NCI-H2081 treated with DMSO at 0.1 percent for 48 hours (cell line): Measurements from ENCODE around the gene TMEM106C.

ENCODE experiments used
- DNase-seq: peaks from one replicate; lab custom pipeline; 2025; lab: John Stamatoyannopoulos, UW

TMEM106C gene

DNA sequence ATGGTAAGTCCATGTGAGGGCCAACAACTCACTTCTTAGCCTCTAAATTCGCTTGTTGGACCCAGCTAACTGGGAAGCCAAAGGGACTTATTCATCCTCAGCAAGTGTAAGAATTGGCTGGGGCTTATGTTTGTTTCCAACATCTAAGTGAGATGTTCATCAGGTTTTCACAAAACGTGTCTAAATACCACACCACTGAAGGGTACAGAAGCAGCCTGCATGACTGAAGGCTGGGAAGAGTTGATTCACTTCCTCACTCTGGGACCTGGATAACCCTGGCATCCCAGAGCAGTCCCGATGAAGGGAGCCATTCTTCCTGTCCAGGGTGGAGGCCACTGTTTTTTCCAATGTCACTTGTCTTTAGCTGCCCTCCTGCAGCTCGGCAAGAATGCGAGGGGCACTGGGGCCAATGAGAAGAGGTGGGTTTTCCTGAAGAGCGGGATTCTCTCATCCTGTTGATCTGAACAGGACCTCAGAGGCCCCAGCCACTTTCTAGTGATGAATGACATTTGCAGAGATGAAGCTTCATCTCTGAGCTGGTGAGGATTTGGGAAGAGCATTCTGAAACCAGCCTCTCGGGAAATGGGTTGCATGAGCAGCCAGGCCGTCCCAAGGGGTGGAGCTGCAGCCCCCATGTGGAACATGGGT, 53.1 kb downstream of the TMEM106C start:
- no peak for DNase-seq

DNA sequence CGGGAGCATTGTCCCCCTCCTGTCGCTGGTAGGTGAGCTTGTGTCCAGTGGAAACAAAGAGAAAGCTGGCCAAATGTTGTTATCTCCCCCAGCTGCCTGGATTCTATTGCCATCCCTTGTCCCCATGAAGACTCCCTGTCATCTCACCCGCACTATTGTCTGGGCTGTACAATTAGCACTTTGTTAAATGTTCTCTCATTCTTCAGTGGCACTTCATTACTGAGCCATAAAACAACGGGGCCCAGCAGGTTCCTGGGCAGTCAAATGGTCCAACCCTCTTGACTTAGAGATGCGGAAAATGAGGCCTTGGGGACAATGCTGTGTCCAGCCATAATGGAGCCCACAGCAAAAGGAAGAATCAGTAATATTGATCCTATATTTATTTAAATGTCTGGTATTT, 54.1 kb downstream of the TMEM106C start:
- no peak for DNase-seq

DNA sequence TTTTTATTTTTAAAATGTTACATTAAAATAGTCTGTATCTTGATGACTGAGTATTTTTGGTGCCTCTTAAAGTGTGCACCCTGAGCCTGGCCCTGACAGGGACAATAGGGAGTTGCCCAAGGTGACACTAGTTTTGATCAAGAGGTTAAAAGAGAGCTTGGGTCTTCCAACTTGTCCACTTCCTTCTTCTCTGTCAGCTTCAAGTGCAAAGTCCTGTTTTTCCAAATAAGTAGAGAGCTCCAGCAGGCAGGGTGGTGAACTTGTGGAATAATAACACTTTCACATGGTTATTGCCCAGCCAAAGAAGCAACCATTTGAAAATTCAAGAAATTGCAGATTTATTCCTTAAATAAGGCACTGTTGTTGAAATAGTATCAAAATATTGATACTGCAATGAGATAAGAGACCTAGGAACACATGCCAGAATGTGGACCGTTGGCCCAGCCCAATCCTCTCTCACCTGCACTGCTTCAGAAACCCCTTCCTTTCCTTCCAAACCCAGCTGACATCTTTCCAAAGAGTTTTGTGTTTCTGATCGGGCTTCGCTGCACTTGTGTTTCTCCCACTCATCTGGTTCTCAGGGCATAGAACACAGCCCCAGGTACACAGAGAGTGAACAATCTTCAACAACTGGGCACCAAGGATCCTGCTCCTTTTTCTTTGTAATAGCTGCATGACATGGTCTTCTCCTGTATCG, 54.7 kb downstream of the TMEM106C start:
- DNase-seq = no peak
